Sigmoid colon (tissue), 7 donors: Measurements from ENCODE around the gene TADA3. TPM values are rescaled to one million over a fixed set of nuclear protein-coding genes. Genes with fewer than 3 reads are reported as not detected.

Source experiments
- DNase-seq: peaks from one replicate; pipeline ENCODE4 v3.0.0-alpha.2; 2019
- H3K27ac ChIP-seq, 4 donors: fragments of 200-600 bp; sonication (generic); one replicate each; pipeline ENCODE4 v1.5.1; 2016 to 2019; ENCODE audit warnings: mild to moderate bottlenecking in 1 of 4
- H3K27me3 ChIP-seq, 3 donors: fragments of 200-600 bp; sonication (generic); one replicate each; pipeline ENCODE4 v1.5.1; 2019; ENCODE audit warnings: mild to moderate bottlenecking in 1 of 3
- H3K36me3 ChIP-seq, 4 donors: fragments of 200-600 bp; sonication (generic); one replicate each; pipeline ENCODE4 v1.5.1; 2016 to 2019
- H3K4me1 ChIP-seq, 4 donors: fragments of 200-600 bp; sonication (generic); one replicate each; pipeline ENCODE4 v1.5.1; 2017 to 2019
- H3K4me3 ChIP-seq, 4 donors: fragments of 200-600 bp; sonication (generic); one replicate each; pipeline ENCODE4 v1.5.1; 2017 to 2019; ENCODE audit warnings: mild to moderate bottlenecking in 2 of 4, moderate library complexity in 1 of 4
- H3K9me3 ChIP-seq, 4 donors: fragments of 200-600 bp in 3 of 4; sonication (generic) in 3 of 4; one replicate each; pipeline versions ENCODE4 v1.5.1 to v1.6.1; 2013 to 2019
- CTCF ChIP-seq, 4 experiments: fragments of 450-650 bp in 3 of 4; fragments of 200-600 bp in 1 of 4; IDR thresholded peaks; one replicate each; pipeline ENCODE4 v1.5.1; 2016 to 2019; ENCODE audit warnings: antibody characterized with exemption in 4 of 4, mild to moderate bottlenecking in 3 of 4, moderate library complexity in 2 of 4
- EP300 ChIP-seq, 4 donors: sonication (generic); formaldehyde crosslinking; IDR thresholded peaks; one replicate each; pipeline ENCODE4 v1.6.1; 2017; ENCODE audit warnings: antibody characterized with exemption in 4 of 4
- POLR2A ChIP-seq, 2 donors: fragments of 450-650 bp; IDR thresholded peaks; one replicate each; pipeline ENCODE4 v1.6.1; 2016; ENCODE audit warnings: antibody characterized with exemption in 2 of 2, mild to moderate bottlenecking in 2 of 2, moderate library complexity in 2 of 2
- POLR2AphosphoS5 ChIP-seq, 4 donors: sonication (generic); formaldehyde crosslinking; IDR thresholded peaks; one replicate each; pipeline ENCODE4 v1.6.1; 2017; ENCODE audit warnings: antibody characterized with exemption in 4 of 4
- WGBS, 2 donors: extraction: QIAGEN DNeasy Blood & Tissue Kit; methylation state at CpG; one replicate each; pipeline ENCODE4 v1.1.7; 2013; 5-methylcytosine and 5-hydroxymethylcytosine counted together
- intact Hi-C: fragments of 100-400 bp; cut with DNase I; formaldehyde crosslinking; loops from one replicate; pipeline ENCODE4 v1.15.1; 2023
- polyA plus RNA-seq, 3 donors: library from polyadenylated mRNA; stranded (reverse); fragments of 200-250 nt; gene quantifications; one replicate each; pipeline ENCODE4 v1.2.3, GENCODE V29; 2013
- total RNA-seq, 4 donors: library from RNA; depleted of rRNA; stranded (reverse); fragments of >200 nt; gene quantifications; one replicate each; pipeline ENCODE4 v1.1.0, GENCODE V29; 2016
- donor health status: healthy with polysubstance abuse.
- donor health status: Bipolar disorder and iron deficiency.
- donor health status: healthy.

Gene TADA3
- total and polyA plus RNA-seq, 7 donors, result 52.2 to 87.1 (median 72.4) TPM

GRCh38 chr3:9769426-9770275 lies 22.6 kb downstream of the TADA3 start, which contains the start of gene CAMK1:
CAMK1 (minus strand) TSS chr3:9769947; CDS start chr3:9767749, 2,198 bp downstream.
- 2 to 9% methylated on average over 49 of the region's 49 CpGs for WGBS, 2 donors
- no peaks in the 10 kb centered on the region for H3K27me3 ChIP-seq
- no peaks in the 10 kb centered on the region for H3K9me3 ChIP-seq
- peak within 1 kb of the TSS; percentile 60 to 83 (median 74) for H3K4me3 ChIP-seq
- H3K27ac ChIP-seq, result peak within 1 kb of the TSS; percentile 85 to 89 (median 87)
- TF ChIP-seq POLR2AphosphoS5 (IDR thresholded peaks at IDR 0.05) (peak; percentile 56 to 83 (median 78)), EP300 (IDR thresholded peaks at IDR 0.05) (no peak)
- peaks cover 0 to 40% (median 32%) of the 10 kb centered on the region in 4 donors for H3K4me1 ChIP-seq
- peaks cover 0 to 14% (median 0%) of the 10 kb centered on the region in 4 donors for H3K36me3 ChIP-seq
- intact Hi-C loops, result loop anchor here (2.0 to 5.0 kb wide), 2 partner anchors 19 to 243 kb away; no protein-coding TSS in a partner anchor
- DNase-seq, result peak; percentile 94

- H3K4me3 ChIP-seq, result peak overlapping the region; percentile 60 to 83 (median 74)
- no peak for DNase-seq
- intact Hi-C loops, result loop anchor here (2.0 kb wide), 1 partner anchor 18 kb away; no protein-coding TSS in a partner anchor
- TF ChIP-seq POLR2AphosphoS5 (IDR thresholded peaks at IDR 0.05), result no peak
- no peak for TF ChIP-seq EP300 (IDR thresholded peaks at IDR 0.05)
- no peak for TF ChIP-seq POLR2A (IDR thresholded peaks at IDR 0.05)
- no peak for TF ChIP-seq CTCF (IDR thresholded peaks at IDR 0.05)
- H3K27me3 ChIP-seq, result no peaks in the 10 kb centered on the region
- peaks cover 0 to 15% (median 0%) of the 10 kb centered on the region in 4 donors for H3K36me3 ChIP-seq
- H3K9me3 ChIP-seq, result no peaks in the 10 kb centered on the region
- WGBS, 2 donors, result 58 to 80% methylated on average over 5 of the region's 5 CpGs
- peaks cover 0 to 40% (median 32%) of the 10 kb centered on the region in 4 donors for H3K4me1 ChIP-seq
- peak overlapping the region; percentile 85 to 89 (median 87) for H3K27ac ChIP-seq
Measured at GRCh38 chr3:9769012-9769411, 23.3 kb downstream of the TADA3 start.

GRCh38 chr3:9768141-9768775 lies 24.0 kb downstream of the TADA3 start:
- Histone ChIP-seq H3K9me3 (no peaks in the 10 kb centered on the region), H3K27ac (peak overlapping the region; percentile 85 to 89 (median 87)), H3K36me3 (peaks cover 0 to 15% (median 0%) of the 10 kb centered on the region in 4 donors), H3K27me3 (no peaks in the 10 kb centered on the region), H3K4me3 (peak overlapping the region in 1 of 4 donors; percentile 74), H3K4me1 (peaks cover 0 to 40% (median 32%) of the 10 kb centered on the region in 4 donors)
- TF ChIP-seq POLR2AphosphoS5 (IDR thresholded peaks at IDR 0.05), result no peak
- DNase-seq, result no peak
- 82 to 85% methylated on average over 6 of the region's 6 CpGs for WGBS, 2 donors
- intact Hi-C loops, result loop anchor here (2.0 kb wide), 1 partner anchor 17 kb away; no protein-coding TSS in a partner anchor

- H3K4me1 ChIP-seq, result peaks cover 0 to 40% (median 32%) of the 10 kb centered on the region in 4 donors
- H3K4me3 ChIP-seq, result no peak overlapping the region
- intact Hi-C loops, result no loop called here
- H3K9me3 ChIP-seq, result no peaks in the 10 kb centered on the region
- H3K36me3 ChIP-seq, result peaks cover 0 to 24% (median under 1%) of the 10 kb centered on the region in 4 donors
- TF ChIP-seq EP300 (IDR thresholded peaks at IDR 0.05) (no peak), CTCF (IDR thresholded peaks at IDR 0.05) (no peak), POLR2A (IDR thresholded peaks at IDR 0.05) (no peak), POLR2AphosphoS5 (IDR thresholded peaks at IDR 0.05) (no peak)
- no peak for DNase-seq
- 73 to 76% methylated on average over 7 of the region's 7 CpGs for WGBS, 2 donors
- peak overlapping the region in 2 of 4 donors; percentile 34 to 86 for H3K27ac ChIP-seq
- H3K27me3 ChIP-seq, result no peaks in the 10 kb centered on the region
Measured at GRCh38 chr3:9767418-9767817, 24.9 kb downstream of the TADA3 start.

- H3K4me1 ChIP-seq, result peaks cover 0 to 38% (median 31%) of the 10 kb centered on the region in 4 donors
- H3K9me3 ChIP-seq, result no peaks in the 10 kb centered on the region
- TF ChIP-seq POLR2AphosphoS5 (IDR thresholded peaks at IDR 0.05) (no peak), CTCF (IDR thresholded peaks at IDR 0.05) (no peak), EP300 (IDR thresholded peaks at IDR 0.05) (no peak), POLR2A (IDR thresholded peaks at IDR 0.05) (no peak)
- peaks cover 0 to 39% (median 4%) of the 10 kb centered on the region in 4 donors for H3K36me3 ChIP-seq
- WGBS, 2 donors, result 92 to 93% methylated on average over 4 of the region's 4 CpGs
- intact Hi-C loops, result no loop called here
- no peak overlapping the region for H3K27ac ChIP-seq
- no peaks in the 10 kb centered on the region for H3K27me3 ChIP-seq
- DNase-seq, result no peak
- no peak overlapping the region for H3K4me3 ChIP-seq
Measured at GRCh38 chr3:9765865-9766264, 26.4 kb downstream of the TADA3 start.
